Measurements from ENCODE around the gene TAP1.

TAP1 gene

GRCh38 chr6:32842021-32842650 is 11.4 kb downstream of the TAP1 start:
- no peak for DNase-seq (ENCODE audit: low read depth in 3 of 3)

DNA sequence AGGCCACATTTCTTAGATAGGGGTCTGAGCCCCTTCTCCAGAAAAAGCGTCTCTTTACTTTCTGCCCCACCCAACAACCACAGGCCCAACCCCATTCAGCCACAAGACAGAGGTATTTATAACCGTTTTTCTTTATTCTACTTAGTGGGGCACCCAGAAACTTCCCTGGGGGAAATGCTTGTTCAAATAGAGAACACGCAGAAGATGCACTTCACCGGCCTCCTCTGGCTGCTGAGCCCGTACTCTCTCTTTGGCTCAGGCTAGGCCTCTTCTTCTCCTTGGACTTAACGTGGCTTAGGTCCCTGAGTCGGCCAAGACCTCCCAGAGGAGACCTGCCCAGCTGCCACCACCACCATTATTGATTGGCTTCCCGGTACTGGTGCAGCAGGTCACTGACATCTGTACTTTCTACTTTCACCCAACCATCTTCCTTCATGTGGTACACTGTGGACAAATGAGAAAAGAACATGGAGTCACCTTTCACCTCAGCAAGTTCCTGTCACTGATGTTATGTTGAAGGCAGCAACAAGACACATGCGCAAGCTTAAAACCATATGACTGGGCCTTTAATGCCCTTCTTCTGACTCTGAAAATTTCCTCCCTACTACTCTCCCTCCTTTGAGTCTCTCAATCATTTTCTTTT is 12.8 kb downstream of the TAP1 start:
- no peak for DNase-seq (ENCODE audit: low read depth in 3 of 3)

DNA sequence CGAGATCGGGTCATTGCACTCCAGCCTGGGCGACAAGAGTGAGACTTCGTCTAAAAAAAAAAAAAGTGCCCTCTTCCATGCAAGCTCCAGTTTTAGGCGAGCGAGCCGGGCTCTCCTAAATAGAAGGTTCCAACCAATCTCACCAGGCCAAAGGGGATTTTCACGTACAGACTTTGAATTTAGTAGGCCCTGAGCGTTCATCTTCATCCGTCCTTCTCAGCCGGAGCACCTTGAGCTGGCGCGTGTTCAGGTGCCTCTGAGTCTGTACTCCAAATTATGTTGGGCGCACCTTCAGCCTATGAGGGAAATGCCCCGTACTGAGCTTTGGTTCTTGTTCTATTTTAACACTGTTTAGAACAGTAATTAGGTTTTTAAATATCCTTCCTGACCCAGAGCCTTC is 14.1 kb downstream of the TAP1 start:
- DNase-seq (ENCODE audit: low read depth in 3 of 3): no peak

DNA sequence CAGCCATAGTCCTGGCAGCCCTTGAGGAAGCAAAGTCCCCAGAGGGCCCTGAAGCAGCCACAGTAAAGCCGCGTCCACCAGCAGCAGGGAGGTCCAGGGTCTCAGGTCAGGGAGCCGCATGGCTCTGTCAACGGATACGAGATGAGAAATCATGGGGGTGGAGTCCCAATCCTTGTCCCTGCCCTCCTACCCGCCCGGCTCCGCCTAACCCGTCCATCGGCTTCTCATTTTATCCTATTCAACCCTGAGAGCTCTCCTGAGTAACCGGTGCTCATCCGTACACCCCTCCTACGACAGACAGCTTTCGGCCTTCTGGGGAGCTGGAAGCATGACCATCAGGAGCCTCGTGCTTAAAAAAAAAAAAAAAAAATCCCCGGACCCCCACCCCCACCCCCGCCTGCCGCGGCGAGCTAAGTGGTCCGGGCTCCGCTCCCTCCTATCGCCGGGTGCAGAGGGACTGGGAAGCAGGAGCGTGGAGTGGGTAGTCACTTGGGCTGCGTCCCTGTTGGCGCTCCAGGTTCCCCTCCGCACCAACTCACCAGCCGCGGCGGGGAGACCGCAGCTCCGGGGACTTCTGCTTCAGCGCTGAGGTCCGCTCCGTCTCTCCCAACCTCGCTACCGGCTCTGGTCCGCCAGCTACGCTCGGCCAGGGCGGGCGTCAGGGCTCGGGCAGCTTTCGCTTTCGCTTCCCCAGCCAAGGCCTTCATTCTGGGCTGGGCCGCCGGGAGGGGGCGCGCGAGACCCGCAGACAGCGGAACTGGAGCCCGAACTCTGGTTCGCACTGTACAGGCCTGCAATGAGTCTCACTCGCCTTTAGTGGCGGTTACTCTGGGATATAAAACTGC is 15.2 kb downstream of the TAP1 start, which contains the start of gene TAP2:
TAP2 (minus strand) TSS at position 626 of the 845 bp plus-strand sequence; CDS start at position 120, 506 bp downstream.
- DNase-seq (ENCODE audit: low read depth in 3 of 3): peak; percentile 95 to 98 (median 95)

GRCh38 chr6:32837651-32838113 is 15.8 kb downstream of the TAP1 start:
- no peak for DNase-seq (ENCODE audit: low read depth in 3 of 3)

DNA sequence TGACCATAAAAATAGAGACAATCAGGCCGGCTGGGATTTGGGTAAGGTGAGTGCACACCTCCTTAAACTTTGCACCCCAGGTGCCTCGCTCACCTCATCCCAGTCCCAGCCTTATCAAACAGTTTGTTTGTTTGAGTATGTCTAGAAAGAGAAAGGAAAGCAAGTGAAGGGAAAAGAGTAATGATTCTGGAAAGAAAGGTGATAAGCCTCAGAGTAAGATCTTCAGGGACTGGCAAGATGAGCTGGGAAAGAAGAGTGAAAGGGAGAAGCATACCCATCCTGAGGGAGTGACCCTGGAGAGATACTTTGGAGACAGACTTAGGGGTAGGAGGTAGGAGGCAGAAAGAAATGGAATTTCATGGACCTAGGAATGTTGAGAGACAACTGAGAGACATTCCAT is 16.6 kb downstream of the TAP1 start:
- no peak for DNase-seq (ENCODE audit: low read depth in 3 of 3)

GRCh38 chr6:32835167-32835893 is 18.2 kb downstream of the TAP1 start:
- DNase-seq (ENCODE audit: low read depth in 3 of 3): no peak

DNA sequence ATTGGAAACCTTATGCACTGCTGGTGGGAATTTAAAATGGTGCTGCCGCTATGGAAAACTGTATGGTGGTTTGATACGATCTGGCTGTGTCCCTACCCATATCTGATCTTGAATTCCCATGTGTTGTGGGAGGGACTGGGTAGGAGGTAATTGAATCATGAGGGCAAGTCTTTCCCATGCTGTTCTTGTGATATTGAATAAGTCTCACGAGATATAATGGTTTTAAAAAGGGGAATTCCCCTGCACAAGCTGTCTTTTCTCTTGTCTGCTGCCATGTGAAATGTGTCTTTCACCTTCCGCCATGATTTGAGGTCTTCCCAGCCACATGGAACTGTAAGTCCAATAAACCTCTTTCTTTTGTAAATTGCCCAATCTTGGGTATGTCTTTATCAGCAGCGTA is 19.8 kb downstream of the TAP1 start:
- no peak for DNase-seq (ENCODE audit: low read depth in 3 of 3)

DNA sequence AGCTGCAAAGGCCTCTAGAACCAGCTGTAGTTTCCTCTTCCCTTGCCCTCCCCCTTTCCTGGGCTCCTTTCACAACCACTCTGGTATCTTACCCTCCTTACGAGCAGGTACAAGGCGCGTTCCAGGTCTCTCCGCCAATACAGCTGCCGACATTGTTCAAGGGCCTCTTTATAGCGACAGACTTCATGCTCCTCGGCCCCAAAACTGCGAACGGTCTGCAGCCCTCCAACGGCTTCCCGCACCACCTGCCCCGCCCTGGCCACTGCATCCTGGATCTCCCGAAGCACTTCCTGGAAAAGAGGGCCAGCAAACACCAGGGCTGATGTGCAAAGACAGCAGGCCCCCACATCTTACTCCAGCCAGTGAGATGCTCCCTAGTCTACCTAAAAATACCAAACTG is 21.0 kb downstream of the TAP1 start:
- DNase-seq (ENCODE audit: low read depth in 3 of 3): no peak

GRCh38 chr6:32830936-32831335 is 22.6 kb downstream of the TAP1 start:
- DNase-seq (ENCODE audit: low read depth in 3 of 3): no peak

DNA sequence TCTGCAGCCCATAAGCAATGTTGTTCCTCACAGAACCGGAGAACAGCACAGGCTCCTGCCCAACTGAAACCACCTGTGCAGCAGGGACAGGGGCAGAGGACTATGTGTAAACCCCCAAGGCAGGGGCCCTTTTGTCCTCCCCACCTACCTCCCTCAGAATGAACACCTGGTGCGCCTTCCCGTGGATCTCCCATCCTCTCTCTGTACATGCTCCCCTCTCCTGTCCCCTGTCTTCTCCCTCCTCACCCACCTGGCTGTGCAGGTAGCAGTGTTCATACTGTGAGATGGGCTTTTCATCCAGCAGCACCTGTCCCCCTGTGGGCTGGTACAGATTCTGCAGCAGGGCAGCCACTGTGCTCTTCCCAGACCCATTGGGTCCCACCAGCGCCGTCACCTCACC is 23.5 kb downstream of the TAP1 start:
- DNase-seq (ENCODE audit: low read depth in 3 of 3): no peak

GRCh38 chr6:32829495-32829894 is 24.0 kb downstream of the TAP1 start:
- no peak for DNase-seq (ENCODE audit: low read depth in 3 of 3)

GRCh38 chr6:32827025-32827424 is 26.5 kb downstream of the TAP1 start:
- no peak for DNase-seq (ENCODE audit: low read depth in 3 of 3)

GRCh38 chr6:32825966-32826365 is 27.5 kb downstream of the TAP1 start:
- no peak for DNase-seq (ENCODE audit: low read depth in 3 of 3)

- DNase-seq (ENCODE audit: low read depth in 3 of 3): no peak
Observed at GRCh38 chr6:32819729-32820128, 33.8 kb downstream of the TAP1 start.

GRCh38 chr6:32818867-32819266 is 34.6 kb downstream of the TAP1 start:
- no peak for DNase-seq (ENCODE audit: low read depth in 3 of 3)

DNA sequence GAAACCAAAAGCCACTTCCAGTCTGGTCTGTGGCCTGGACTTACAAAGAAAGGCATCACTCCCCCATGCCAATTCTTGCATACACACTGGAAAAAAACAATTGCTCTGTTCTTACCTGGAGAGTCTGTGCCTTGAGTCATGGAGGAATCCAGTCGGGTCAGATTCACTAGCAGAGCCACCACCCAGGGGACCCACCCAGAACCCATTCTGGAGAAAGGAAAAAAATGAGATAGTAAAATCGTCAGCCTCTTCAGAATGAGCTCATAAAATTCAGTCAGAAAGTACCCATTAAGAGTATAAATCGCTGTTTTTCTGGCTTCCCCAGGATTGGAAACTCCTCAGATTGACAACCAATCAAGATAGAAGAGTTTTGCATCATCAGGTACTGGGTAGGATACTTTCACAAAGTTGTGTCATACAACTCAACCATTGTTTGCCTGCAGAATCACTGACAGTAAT is 36.7 kb downstream of the TAP1 start, which contains the start of gene HLA-DOB:
HLA-DOB (minus strand) TSS at position 257 of the 459 bp plus-strand sequence; CDS start at position 206, 51 bp downstream.
- DNase-seq (ENCODE audit: low read depth in 3 of 3): no peak

- no peak for DNase-seq (ENCODE audit: low read depth in 3 of 3)
Observed at GRCh38 chr6:32815996-32816395, 37.5 kb downstream of the TAP1 start.

DNA sequence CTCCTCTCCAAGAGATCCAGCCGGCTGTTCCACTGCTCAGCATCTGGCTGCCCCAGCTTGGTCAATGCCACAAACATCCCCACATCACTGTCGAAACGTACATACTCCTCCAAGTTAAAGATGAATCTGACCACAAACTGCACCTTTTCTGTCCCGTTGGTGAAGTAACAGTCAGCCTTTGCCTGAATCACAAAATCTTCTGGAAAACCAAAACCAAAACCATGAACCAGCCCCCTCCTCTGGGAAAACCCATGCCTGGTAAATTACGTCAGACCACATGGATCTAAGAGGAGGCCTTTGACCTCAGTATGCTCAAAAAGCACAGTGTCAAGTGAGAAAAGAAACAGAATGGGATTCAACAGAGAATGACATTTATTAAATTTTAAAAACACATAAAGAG is 38.4 kb downstream of the TAP1 start:
- no peak for DNase-seq (ENCODE audit: low read depth in 3 of 3)

- no peak for DNase-seq (ENCODE audit: low read depth in 3 of 3)
Observed at GRCh38 chr6:32814145-32814544, 39.4 kb downstream of the TAP1 start.

DNA sequence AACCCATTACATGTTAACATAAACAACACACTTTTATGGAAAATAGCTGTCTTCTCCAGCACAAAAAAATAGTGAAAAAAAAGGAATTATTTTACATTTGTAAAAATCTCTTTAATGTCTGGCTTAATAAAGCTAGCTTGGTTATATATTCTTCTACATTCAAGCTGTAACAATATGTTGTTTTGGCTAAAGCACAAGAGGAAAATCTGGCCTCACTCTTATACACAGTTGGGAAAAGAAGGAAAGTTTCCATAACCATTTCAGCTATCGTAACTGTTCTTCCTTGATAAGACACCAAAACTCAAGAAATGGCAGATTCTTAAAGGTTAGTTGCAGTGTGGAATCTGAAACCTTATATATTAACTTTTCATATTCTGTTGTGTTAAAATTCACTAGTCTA is 44.3 kb downstream of the TAP1 start:
- no peak for DNase-seq (ENCODE audit: low read depth in 3 of 3)

Measured in stimulated activated CD4-positive, alpha-beta T cell treated with anti-CD3 and anti-CD28 coated beads, TNF-alpha, amount 100 ng/mL, for 4 hours (primary cell).